ACHN (cell line): ENCODE results near the gene WDFY3.

Experiments
- DNase-seq: peaks from one replicate; pipeline ENCODE4 v3.0.0-alpha.2; 2015
- in situ Hi-C: cut with HindIII; loops from 2 replicates; pipeline ENCODE4 v1.10.0; 2017; ENCODE audit warnings: low sequenced_read_pairs, low pct_ligation_motif_present, low pct_unique_long_range_greater_than_20kb

The WDFY3 gene

GRCh38 chr4:84767168-84767567 is 199.3 kb downstream of the WDFY3 start:
- no peak for DNase-seq
- in situ Hi-C loops = no loop called here

GRCh38 chr4:84753321-84753972 is 213.0 kb downstream of the WDFY3 start:
- no peak for DNase-seq
- in situ Hi-C loops = no loop called here

DNA sequence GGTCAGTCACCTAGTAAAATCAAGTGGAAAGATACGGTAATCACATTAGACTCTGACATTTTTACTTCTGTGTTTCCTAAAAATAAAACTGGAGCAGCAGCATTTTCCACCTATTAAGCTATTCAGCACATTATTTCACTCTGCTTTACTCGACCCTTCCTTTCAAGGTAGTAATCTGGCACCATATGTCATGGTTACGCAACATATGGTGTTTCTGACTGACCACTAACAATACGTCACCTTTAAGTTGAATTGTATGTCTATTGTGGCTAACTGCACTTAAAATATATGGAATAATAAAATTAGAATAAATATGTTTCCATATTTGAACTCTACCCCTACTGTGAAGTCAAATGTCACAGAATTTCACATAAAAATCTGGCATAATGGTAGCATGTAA is 214.8 kb downstream of the WDFY3 start:
- no peak for DNase-seq
- in situ Hi-C loops = no loop called here

DNA sequence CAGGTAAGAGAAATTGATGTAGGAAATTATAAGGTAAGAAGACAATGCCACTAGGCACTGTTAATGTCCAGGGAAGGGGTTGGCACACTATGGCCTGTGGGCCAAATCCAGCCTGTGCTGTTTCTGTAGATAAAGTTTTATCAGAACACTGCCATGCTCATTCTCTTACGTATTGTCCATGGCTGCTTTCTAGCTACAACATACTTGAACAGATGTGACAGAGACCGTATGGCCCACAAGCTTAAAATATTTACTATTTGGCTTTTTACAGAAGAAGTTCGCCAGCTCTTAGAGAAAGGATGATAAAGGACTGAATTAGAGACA is 215.6 kb downstream of the WDFY3 start:
- in situ Hi-C loops = no loop called here
- no peak for DNase-seq

DNA sequence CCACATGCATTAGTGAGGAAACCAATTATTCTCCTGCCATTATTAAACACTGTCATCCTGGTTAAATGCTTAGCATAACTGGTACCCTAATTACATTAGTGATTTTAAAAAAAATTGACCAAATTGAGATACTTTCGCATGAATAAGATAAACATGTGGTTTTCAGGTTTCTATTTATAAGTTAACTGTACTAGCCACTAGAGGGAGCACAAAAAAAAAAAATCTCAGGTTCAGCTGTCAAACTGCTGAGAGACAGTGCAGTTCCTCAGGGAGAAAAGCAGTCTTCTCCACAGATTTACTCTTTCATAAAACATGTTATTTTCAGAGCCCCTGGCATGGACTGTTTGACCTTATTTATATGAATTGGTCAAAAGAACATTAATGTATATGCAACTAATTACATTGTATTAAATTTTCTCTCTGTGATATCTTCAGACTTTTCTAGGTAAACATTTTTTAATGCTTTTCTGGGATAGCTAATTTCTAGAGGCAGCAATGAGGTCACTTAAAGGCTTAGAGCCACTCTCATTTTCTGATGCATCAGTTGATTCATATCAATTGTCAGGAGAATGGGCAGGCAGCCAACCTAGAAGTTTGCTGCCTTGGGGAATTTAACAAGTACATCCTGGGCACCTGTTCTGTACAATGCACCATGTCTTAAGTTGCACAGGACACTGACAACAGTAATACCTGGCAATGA is 216.1 kb downstream of the WDFY3 start:
- in situ Hi-C loops = no loop called here
- DNase-seq = peak; percentile 55

DNA sequence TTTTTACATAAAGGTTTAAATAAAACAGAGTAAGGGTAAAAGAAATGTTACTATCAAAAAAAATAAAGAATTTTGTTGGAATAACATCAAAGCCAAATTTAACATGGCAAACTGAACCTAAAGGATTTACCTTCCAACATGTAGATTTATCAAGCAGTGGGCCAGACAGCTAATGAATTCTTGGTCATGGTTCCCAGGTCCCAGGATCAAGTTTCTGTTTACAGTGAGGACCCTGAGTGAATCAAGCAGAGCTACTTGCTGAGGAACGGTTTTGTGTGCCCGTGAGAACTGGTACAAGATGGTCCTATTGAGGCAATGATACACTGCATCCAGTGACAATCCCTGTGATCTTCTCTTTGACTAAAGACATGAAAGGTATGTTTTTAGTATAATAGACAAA is 226.4 kb downstream of the WDFY3 start:
- in situ Hi-C loops = no loop called here
- DNase-seq = no peak

GRCh38 chr4:84738622-84739021 is 227.9 kb downstream of the WDFY3 start:
- DNase-seq = no peak
- in situ Hi-C loops = no loop called here

- DNase-seq = no peak
- in situ Hi-C loops = no loop called here
Measured at GRCh38 chr4:84737656-84738055, 228.8 kb downstream of the WDFY3 start.

GRCh38 chr4:84734037-84734436 is 232.5 kb downstream of the WDFY3 start:
- DNase-seq = no peak
- in situ Hi-C loops = no loop called here

DNA sequence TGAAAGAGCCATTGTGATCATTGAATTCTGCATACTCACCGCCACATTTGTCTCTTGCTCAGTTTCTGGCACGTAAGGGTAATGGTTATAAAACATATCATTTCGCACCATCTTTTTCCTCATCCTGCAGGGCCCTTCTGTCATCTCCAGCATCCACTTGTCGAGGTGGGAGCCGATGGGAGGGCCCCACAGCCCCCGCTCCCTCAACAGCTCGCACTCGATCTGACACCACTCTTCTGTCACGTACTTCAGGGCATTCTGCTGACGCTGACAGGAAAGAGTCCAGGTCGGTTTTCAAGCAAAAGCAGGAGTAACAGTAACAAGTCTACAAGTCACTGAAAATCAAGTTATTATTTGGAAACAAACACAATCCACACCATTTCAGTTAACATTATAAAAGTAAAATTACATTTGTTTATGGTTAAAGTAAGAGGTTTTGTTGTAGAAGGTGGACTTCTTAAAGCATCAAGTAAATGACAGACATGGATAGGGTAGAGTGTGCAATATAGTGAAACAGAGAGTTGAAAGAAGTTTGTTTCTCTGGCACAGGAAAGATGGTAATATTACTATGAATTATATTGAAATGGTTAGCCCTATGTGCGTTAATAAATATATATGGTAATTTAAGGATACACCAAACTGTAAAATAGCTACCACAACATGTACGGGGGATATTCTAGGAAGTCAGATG is 233.0 kb downstream of the WDFY3 start:
- DNase-seq = no peak
- in situ Hi-C loops = no loop called here

DNA sequence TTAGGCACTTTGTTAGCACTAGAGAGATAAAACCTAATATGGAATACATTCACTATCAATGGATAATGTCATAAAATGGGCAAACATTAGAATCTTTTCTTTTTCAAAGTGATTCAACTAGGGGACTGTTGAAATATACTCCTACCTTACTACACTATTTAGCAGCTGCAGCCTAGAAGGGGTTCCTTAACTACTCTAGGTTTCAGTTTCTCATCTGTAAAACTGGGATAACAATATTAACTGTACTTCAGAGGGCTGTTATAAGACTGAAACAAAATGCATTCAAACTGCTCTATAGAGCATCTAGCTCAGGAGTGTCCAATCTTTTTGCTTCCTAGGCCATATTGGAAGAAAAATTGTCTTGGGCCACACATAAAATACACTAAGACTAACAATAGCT is 236.1 kb downstream of the WDFY3 start:
- in situ Hi-C loops = no loop called here

DNA sequence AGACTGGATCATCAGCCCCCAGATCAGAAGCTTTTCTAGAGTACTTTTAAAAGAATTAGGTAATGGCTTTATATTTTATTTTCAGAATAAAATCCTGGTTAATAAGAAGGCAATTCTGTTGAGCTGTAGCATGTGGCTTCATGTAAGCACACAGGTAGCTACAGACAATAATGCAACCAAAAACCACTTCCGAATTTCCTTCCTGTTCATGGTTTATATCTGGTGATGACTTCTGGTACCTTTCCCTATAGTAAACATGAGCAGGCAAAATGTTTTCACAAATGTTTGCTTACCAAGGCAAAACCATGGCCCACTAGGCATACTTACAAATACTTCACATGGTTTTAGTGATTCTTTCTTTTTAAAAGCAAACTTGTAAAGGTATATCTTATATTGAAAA is 239.0 kb downstream of the WDFY3 start:
- DNase-seq = no peak
- in situ Hi-C loops = no loop called here

More for the DNA sequence above, 236.1 kb downstream of the WDFY3 start:
- no peak for DNase-seq

DNA sequence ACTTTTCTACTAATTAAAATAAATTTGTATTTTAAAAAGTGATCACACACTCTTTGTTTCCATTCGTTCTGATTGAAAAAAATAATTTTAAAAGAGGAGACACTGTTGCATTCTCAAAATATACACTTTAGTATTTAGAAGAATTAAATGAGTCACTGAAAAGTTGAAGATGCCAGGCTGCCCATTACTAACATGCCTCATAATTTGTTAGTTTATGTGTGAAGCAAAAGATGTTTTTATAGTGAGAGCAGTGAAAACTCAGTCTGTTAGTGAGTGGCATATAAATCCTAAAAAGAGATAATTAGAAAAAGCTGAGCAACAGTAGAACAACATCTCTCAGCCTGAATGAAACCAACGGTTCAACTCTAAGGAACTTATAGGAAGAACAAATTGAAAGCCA is 240.1 kb downstream of the WDFY3 start:
- in situ Hi-C loops = no loop called here

DNA sequence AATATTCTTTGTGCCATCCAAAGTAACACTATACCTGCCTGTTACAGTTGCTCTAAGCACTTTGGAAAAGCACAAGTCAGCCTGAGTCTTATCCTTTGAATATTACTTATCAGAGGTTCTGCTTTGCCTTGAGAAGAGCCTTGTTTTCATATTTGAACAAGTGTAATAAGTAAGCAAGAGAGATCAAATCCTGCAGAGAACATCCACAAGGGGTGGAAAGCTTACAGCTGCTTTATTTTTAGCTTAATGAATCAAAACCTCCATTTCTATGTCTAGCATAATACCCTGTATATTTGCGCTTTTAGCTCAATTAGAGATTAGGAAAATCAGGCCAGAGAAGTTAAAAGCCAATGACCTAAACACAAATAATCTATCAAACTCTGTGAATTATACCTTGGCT is 243.8 kb downstream of the WDFY3 start:
- DNase-seq = no peak

More for the DNA sequence above, 240.1 kb downstream of the WDFY3 start:
- no peak for DNase-seq

GRCh38 chr4:84719115-84719514 is 247.4 kb downstream of the WDFY3 start:
- in situ Hi-C loops = no loop called here
- no peak for DNase-seq

More for the DNA sequence above, 243.8 kb downstream of the WDFY3 start:
- in situ Hi-C loops = no loop called here

DNA sequence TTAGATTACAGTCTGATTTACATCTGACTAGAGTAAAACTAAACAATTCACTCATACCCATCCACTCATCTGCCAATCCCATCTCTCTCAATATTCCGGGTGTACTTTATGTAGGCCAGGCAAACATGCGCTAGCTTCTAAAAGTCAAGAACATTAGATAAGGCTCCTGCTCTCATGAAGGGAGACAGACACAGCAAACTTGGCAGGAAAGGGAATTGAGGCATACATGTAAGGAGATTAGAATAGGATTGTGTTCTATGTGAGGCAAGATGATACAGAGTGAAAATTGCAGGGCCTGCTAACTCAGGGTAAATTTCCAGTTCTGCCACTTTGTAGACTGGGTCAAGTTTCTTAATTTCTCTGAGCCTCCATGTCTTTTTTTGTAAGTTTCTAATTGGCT is 247.8 kb downstream of the WDFY3 start:
- in situ Hi-C loops = no loop called here
- DNase-seq = no peak

DNA sequence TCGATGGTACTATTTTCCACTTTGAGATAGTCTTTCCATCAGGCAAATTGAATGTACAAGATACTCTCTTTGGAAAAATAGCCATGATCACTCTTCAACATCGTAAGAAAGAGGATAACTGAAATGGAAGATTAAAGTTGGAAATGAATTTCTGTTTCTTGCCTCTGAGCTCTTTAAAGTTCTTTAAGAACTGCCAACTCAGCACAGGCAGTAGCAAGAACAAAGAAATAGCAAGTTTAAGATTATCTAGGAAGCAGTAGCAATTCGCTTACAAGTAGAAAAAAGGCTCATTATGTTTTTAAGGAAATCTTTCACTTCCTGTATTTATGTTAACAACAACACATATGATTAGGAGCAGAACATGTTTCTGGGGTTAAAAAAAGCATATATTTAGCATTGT is 255.9 kb downstream of the WDFY3 start:
- in situ Hi-C loops = no loop called here
- no peak for DNase-seq

DNA sequence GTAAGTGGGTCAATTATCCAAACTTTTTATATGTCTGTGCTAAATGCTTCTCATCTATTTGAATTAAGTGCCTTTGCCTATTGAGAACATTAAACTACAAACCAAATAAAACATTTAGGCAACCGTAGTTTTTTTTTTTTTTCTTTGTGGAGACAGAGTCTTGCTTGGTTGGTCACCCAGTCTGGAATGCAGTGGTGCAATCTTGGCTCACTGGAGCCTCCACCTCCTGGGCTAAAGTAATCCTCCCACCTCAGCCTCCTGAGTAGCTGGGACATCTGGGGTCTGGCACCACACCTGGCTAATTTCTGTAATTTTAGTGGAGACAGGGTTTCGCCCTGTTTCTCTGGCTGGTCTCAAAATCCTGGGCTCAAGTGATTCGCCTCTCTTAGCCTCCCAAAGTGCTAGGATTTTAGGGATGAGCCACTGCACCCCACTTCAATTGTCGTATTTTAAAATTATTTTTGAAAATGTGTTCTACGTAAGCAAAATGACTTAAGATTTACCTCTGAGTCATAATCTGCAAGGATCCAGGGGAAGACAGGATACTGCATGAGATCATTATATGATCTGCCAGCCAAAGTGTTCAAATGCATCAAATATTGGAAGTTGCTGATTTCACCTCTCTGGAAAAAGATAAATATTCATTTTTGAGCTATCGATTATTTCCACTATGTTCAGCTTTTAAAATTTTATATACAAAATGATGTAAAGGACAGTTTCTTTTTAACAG is 257.9 kb downstream of the WDFY3 start:
- peak; percentile 9 for DNase-seq
- in situ Hi-C loops = no loop called here

- DNase-seq = no peak
- in situ Hi-C loops = no loop called here
Measured at GRCh38 chr4:84706286-84706685, 260.2 kb downstream of the WDFY3 start.
